Lower leg skin (tissue), 3 donors: ENCODE measurements around the gene C4orf50.

Source experiments
- POLR2A ChIP-seq, 2 donors: fragments of 450-650 bp; IDR thresholded peaks; one replicate each; pipeline ENCODE4 v1.6.1; 2016 to 2017; ENCODE audit warnings: antibody characterized with exemption in 2 of 2, mild to moderate bottlenecking in 1 of 2, moderate library complexity in 1 of 2
- TF ChIP-seq, protein P1 (sequence below), 3 donors: fragments of 450-650 bp; IDR thresholded peaks; one replicate each; pipeline ENCODE4 v1.5.1; 2016; ENCODE audit warnings: antibody characterized with exemption in 3 of 3, mild to moderate bottlenecking in 3 of 3, moderate library complexity in 2 of 3

DNA sequence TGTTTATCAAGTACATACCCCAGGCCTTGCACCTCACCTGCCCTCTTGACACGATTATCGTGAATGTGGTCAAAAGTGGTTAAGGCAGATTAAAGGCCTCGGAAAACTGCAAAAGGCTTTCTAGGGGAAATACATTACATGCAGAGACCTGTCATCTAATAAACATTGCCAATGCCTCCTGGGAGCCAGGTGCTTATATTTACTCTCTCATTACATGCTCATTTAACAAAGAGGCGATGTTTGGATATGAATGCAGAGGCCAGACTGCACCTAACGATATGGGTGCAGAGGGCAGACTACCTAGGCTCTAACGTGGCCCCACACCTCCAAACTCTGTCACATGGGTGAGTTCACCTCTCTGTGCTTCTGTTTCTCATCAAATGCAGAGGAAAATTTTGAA is 139.9 kb downstream of the C4orf50 start:
- TF ChIP-seq, protein P1, sequence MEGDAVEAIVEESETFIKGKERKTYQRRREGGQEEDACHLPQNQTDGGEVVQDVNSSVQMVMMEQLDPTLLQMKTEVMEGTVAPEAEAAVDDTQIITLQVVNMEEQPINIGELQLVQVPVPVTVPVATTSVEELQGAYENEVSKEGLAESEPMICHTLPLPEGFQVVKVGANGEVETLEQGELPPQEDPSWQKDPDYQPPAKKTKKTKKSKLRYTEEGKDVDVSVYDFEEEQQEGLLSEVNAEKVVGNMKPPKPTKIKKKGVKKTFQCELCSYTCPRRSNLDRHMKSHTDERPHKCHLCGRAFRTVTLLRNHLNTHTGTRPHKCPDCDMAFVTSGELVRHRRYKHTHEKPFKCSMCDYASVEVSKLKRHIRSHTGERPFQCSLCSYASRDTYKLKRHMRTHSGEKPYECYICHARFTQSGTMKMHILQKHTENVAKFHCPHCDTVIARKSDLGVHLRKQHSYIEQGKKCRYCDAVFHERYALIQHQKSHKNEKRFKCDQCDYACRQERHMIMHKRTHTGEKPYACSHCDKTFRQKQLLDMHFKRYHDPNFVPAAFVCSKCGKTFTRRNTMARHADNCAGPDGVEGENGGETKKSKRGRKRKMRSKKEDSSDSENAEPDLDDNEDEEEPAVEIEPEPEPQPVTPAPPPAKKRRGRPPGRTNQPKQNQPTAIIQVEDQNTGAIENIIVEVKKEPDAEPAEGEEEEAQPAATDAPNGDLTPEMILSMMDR (IDR thresholded peaks at IDR 0.05), result no peak
- no peak for TF ChIP-seq POLR2A (IDR thresholded peaks at IDR 0.05)
